C1 segment of cervical spinal cord (tissue), 14 donors: ENCODE data around the gene ISOC1.

Source experiments
- DNase-seq, 14 donors: peaks; one replicate each; lab custom pipeline; 2025; lab: John Stamatoyannopoulos, UW

The ISOC1 gene

DNA sequence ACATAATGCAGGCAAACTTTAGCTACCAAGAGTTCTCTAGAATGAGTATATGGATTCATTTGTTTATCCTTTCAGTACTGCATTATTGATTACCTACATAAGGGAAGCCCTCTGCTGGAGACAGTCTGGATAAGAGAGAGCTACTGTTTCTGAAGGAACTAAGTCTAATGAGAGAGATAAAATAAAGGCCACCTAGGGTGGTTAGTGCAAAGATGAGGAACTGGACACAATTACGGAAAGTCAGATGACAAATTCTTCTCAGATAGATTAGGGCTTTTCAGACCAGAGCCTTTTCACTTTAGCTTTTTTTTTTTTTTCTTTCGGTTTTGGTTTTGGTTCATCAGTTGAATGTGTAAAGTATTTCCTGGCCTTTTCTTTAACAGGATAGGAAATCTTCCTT lies 31.3 kb downstream of the ISOC1 start:
- no peak for DNase-seq

DNA sequence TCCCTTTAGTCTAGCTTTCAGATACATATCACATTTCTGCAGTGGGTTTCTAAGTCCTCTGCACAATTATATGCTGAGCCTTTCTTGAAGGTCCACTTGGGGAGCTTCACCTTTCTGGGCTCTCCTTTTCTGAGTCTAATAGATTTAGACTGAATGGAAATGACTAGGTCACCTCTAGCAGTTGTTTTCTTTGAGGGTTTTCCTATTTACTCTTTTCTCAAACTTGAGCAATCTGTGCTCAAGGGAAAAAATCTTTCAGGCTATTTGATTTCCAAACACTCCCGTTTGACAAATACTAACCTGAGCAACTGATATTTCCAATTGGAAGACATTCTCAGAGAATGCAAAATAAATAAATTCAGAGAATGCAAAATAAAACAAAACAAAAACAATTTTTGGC lies 39.0 kb downstream of the ISOC1 start:
- DNase-seq: no peak

DNA sequence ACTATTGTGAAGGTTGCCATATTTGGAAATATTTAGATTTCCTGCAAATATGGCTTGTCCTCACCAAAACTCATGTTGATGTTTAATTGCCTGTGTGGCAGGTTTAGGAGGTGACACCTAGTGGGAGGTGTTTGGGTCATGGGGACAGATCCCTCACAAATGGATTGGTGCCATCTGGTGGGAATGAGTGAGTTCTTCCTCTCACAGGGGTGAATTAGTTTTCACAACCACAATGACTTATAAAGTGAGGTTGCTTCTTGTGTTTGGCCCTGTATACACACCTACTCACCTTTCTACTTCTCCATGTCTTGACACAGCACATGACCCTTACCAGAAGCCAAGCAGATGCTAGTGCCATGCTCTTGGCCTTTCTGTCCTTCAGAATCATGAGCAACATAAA lies 41.1 kb downstream of the ISOC1 start:
- no peak for DNase-seq

DNA sequence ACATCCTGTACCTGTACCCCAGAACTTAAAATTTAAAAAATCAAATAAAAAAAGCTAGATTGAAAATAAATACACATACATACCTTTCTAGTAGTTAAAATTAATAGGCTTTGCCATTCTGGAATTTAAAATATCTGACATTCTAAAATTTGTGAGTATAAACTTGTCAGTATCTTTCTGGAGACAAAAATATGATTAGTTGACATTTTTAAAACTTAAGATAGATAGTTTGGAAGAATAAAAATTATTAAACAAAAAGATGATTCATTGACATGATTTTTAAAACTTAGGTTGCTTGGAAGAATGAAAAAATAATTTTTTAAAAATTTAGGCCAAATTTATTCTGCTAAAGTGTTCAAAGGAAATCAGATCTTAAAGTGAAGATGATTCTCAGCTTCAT lies 43.1 kb downstream of the ISOC1 start:
- DNase-seq: no peak

DNA sequence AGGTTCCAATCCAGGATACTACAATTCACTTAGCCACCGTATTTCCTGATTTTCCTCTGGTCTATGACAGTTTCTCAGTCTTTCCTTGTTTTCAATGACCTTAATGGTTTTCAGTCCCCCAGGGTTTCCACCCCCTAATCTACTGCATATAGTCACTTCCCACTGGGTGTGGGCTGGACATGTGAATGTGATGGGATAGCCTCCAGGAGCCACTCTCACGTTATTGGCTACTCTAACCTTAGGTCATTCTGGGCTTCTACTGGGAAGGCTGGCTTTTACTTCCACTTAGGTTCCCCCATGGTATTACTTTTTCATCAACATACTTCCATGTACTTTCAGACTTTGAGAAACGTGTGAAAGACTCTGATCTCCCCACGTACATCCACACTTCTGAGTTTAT lies 46.5 kb downstream of the ISOC1 start:
- DNase-seq: no peak

DNA sequence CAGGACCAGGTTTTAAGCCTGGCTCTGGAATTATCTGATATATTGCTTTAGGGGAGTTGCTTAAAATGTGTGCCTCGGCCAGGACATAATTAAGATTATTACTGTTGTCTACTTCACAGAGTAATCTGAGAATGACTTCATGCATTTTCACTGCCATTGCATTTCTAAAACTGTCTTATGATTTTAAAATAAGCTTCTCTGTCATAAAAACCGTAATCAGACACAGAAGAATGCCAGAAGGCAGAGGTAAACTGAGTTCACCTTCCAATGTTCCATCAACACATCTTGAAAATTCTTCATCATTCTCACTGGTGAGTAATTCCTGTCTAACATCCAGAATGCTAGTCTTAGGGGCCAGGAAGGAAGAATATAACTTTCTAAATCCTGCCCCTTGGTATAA lies 47.1 kb downstream of the ISOC1 start:
- no peak for DNase-seq

DNA sequence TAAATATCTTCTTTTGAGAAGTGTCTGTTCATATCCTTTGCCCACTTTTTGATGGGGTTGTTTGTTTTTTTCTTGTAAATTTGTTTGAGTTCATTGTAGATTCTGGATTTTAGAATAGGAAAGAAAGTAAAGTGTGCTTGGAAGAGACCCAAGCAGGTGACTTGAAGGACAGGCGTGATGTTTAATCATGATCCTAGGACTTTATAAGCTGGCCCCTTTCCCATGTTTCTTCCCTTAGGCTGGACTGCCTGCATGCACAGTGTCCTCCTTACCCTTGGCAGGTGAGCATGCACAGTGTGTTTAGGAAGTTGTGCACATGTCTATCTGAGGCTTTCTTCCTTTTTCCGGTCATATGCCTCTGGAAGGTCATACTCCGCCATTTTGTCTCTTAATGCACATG lies 61.3 kb downstream of the ISOC1 start:
- DNase-seq: no peak

DNA sequence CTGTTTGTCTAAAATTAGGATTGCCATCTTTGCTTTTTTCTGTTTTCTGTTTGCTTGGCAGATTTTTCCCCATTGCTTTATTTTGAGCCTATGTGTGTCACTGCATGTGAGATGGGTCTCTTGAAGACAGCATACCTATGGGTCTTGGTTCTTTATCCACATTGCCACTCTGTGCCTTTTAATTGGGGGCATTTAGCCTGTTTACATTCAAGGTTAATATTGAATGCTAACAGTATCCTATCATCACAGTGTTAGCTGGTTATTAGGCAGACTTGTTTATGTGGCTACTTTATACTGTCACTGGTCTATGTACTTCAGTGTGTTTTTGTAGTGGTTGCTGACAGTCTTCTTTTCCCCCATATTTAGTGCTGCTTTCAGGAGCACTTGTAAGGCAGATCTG lies 67.3 kb downstream of the ISOC1 start:
- no peak for DNase-seq
